Measurements from ENCODE around the gene ELFN1. TPM values are rescaled to one million over a fixed set of nuclear protein-coding genes. Genes with fewer than 3 reads are reported as not detected.

ELFN1 gene
- total and polyA plus RNA-seq, 2 donors from 2014 or later, result 3.5 to 3.8 TPM

DNA sequence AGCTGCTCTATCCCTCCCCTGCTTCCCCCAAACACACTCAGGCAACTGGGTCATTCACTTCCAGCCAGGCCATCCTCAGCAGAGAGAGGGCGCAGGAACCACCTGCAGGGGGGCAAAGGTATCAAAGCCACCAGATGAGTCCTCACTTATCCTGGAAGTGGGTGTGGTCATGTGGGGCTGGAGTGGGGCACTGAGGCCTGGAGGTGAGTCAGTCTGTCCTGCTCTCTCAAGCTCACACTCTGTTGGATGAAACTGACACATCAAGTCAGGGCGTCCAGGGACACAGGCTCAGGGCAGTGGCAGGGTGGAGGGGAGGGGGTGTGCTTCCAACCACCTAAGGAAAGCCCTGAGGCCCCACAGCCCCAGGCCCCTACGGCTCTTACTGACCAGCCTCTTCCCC is 8.0 kb upstream of the ELFN1 start:
- Histone ChIP-seq H3K4me1 (ENCODE audit: control insufficient read depth in 2 of 3, insufficient read depth in 2 of 3, low read depth in 1 of 3, low read length in 3 of 3) (peaks cover 0 to 6% (median 0%) of the 10 kb centered on the region in 3 donors), H3K27ac (ENCODE audit: low read depth in 2 of 2, low read length in 2 of 2) (no peak overlapping the region), H3K27me3 (ENCODE audit: control insufficient read depth, insufficient read depth, low read length) (no peaks in the 10 kb centered on the region), H3K4me3 (ENCODE audit: low read length in 3 of 3) (no peak overlapping the region), H3K9me3 (ENCODE audit: control insufficient read depth in 2 of 3, insufficient read depth in 1 of 3, low read length in 3 of 3) (no peaks in the 10 kb centered on the region), H3K36me3 (ENCODE audit: control insufficient read depth in 2 of 3, insufficient read depth in 3 of 3, low read length in 3 of 3) (no peaks in the 10 kb centered on the region), H3K9ac (ENCODE audit: low read length in 3 of 3) (no peak overlapping the region)
- TF ChIP-seq, protein P1, sequence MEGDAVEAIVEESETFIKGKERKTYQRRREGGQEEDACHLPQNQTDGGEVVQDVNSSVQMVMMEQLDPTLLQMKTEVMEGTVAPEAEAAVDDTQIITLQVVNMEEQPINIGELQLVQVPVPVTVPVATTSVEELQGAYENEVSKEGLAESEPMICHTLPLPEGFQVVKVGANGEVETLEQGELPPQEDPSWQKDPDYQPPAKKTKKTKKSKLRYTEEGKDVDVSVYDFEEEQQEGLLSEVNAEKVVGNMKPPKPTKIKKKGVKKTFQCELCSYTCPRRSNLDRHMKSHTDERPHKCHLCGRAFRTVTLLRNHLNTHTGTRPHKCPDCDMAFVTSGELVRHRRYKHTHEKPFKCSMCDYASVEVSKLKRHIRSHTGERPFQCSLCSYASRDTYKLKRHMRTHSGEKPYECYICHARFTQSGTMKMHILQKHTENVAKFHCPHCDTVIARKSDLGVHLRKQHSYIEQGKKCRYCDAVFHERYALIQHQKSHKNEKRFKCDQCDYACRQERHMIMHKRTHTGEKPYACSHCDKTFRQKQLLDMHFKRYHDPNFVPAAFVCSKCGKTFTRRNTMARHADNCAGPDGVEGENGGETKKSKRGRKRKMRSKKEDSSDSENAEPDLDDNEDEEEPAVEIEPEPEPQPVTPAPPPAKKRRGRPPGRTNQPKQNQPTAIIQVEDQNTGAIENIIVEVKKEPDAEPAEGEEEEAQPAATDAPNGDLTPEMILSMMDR (IDR thresholded peaks at IDR 0.05; ENCODE audit: borderline replicate concordance, extremely low read depth, insufficient read depth), result no peak
- FAIRE-seq, result no peak
- peak in 2 of 5 donors; percentile 28 to 39 for DNase-seq
- intact Hi-C loops (cut with DNase I), result no loop called here

DNA sequence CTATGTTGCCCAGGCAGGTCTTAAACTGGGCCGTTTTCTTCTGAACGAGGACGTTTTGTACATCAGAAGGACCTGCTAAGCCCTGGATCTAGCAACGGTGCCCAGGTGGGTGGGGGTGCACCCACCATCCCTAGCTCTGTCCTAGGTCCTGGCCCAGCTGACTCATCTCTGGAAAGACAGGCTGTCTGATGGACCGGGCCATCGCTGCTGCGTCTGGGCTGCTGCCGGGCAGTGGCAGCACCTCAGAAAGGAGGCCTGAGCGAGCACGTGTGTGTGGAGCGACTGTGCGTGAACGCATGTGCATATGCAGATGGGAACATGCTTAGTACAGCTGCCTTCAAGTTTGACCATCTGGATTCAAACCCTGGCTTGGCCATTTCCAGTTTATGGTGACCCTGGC is 7.3 kb upstream of the ELFN1 start:
- H3K9ac ChIP-seq (ENCODE audit: low read length in 3 of 3), result no peak overlapping the region
- DNase-seq (peak in 2 of 5 donors; percentile 25 to 38), FAIRE-seq (no peak)
- peaks cover 0 to 10% (median 0%) of the 10 kb centered on the region in 3 donors for H3K4me1 ChIP-seq (ENCODE audit: control insufficient read depth in 2 of 3, insufficient read depth in 2 of 3, low read depth in 1 of 3, low read length in 3 of 3)
- no peaks in the 10 kb centered on the region for H3K36me3 ChIP-seq (ENCODE audit: control insufficient read depth in 2 of 3, insufficient read depth in 3 of 3, low read length in 3 of 3)
- no peaks in the 10 kb centered on the region for H3K9me3 ChIP-seq (ENCODE audit: control insufficient read depth in 2 of 3, insufficient read depth in 1 of 3, low read length in 3 of 3)
- intact Hi-C loops (cut with DNase I), result no loop called here
- TF ChIP-seq, protein P1 (IDR thresholded peaks at IDR 0.05; ENCODE audit: borderline replicate concordance, extremely low read depth, insufficient read depth), result no peak
- no peak overlapping the region for H3K4me3 ChIP-seq (ENCODE audit: low read length in 3 of 3)
- no peaks in the 10 kb centered on the region for H3K27me3 ChIP-seq (ENCODE audit: control insufficient read depth, insufficient read depth, low read length)
- H3K27ac ChIP-seq (ENCODE audit: low read depth in 2 of 2, low read length in 2 of 2), result no peak overlapping the region

DNA sequence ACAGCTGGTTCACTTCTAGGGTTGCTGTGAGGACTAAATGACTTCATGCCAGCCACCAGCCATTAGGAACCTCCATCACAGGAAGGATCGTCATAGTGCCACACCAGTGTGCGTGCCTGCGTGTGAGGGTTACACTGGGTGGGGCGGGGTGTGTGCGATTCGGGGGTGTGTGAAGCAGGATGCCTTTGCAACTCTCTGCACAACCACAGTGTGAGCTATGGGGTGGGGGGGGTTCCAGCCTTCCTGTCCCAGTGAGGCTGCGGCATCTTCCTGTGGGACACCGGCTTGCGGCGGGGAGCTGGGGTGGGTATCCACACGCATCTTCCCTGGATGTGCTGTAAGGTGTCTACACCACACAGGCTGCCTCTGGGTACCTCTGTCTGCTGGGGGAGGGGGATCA is 6.9 kb upstream of the ELFN1 start:
- no peaks in the 10 kb centered on the region for H3K36me3 ChIP-seq (ENCODE audit: control insufficient read depth in 2 of 3, insufficient read depth in 3 of 3, low read length in 3 of 3)
- H3K9ac ChIP-seq (ENCODE audit: low read length in 3 of 3), result no peak overlapping the region
- H3K4me3 ChIP-seq (ENCODE audit: low read length in 3 of 3), result no peak overlapping the region
- intact Hi-C loops (cut with DNase I), result no loop called here
- H3K27me3 ChIP-seq (ENCODE audit: control insufficient read depth, insufficient read depth, low read length), result no peaks in the 10 kb centered on the region
- TF ChIP-seq, protein P1 (IDR thresholded peaks at IDR 0.05; ENCODE audit: borderline replicate concordance, extremely low read depth, insufficient read depth), result no peak
- DNase-seq, result peak in 2 of 5 donors; percentile 7 to 49
- H3K4me1 ChIP-seq (ENCODE audit: control insufficient read depth in 2 of 3, insufficient read depth in 2 of 3, low read depth in 1 of 3, low read length in 3 of 3), result peaks cover 0 to 10% (median 0%) of the 10 kb centered on the region in 3 donors
- FAIRE-seq, result no peak
- no peaks in the 10 kb centered on the region for H3K9me3 ChIP-seq (ENCODE audit: control insufficient read depth in 2 of 3, insufficient read depth in 1 of 3, low read length in 3 of 3)
- no peak overlapping the region for H3K27ac ChIP-seq (ENCODE audit: low read depth in 2 of 2, low read length in 2 of 2)

Measured in kidney (tissue), 14 donors.